OCI-LY3 (cell line): ENCODE results near the gene ATP11C.

ENCODE experiments used
- EZH2phosphoT487 ChIP-seq: fragments of 200-600 bp; shearing (Covaris generic); IDR thresholded peaks from 2 replicates; pipeline ENCODE4 v1.6.1; 2018; ENCODE audit warnings: antibody characterized with exemption, mixed run types, low read depth
- TF ChIP-seq, protein P1 (sequence below): fragments of 200-600, 300-600 bp; sonication (generic); IDR thresholded peaks from 2 replicates; pipeline ENCODE4 v1.5.1; 2014; ENCODE audit warnings: antibody characterized with exemption, low read length, low read depth

DNA sequence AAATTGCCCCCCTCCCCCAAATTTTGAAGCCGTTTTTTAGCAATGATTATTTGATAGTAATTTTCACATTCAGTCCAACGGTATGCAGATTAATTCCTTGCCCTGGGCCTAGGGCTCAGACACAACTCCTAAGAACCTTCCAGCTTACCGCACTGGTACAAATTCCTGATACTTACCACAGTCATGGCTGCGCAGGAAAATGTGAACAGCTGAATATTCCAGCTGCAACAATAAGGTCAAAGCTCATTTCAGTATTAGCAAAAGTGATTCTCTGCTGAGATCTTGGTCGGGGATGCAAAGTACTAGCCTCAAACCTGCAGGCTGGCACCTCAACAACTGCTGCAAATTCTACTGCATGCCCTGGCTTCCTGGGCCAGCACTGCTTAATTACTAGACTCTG lies 3.0 kb downstream of the ATP11C start:
- TF ChIP-seq, protein P1, sequence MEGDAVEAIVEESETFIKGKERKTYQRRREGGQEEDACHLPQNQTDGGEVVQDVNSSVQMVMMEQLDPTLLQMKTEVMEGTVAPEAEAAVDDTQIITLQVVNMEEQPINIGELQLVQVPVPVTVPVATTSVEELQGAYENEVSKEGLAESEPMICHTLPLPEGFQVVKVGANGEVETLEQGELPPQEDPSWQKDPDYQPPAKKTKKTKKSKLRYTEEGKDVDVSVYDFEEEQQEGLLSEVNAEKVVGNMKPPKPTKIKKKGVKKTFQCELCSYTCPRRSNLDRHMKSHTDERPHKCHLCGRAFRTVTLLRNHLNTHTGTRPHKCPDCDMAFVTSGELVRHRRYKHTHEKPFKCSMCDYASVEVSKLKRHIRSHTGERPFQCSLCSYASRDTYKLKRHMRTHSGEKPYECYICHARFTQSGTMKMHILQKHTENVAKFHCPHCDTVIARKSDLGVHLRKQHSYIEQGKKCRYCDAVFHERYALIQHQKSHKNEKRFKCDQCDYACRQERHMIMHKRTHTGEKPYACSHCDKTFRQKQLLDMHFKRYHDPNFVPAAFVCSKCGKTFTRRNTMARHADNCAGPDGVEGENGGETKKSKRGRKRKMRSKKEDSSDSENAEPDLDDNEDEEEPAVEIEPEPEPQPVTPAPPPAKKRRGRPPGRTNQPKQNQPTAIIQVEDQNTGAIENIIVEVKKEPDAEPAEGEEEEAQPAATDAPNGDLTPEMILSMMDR = no peak
- TF ChIP-seq EZH2phosphoT487 = no peak
